ENCODE measurements around the gene MORN1. TPM values are rescaled to one million over a fixed set of nuclear protein-coding genes. Genes with fewer than 3 reads are reported as not detected.
A peak's percentile ranks its signal among the peaks of the same experiment; 100 is the strongest.

MORN1 gene
- total RNA-seq, 1 experiment from 2014 or later: 47.8 TPM

GRCh38 chr1:2392686-2393085, 1.3 kb upstream of the MORN1 start:
- Histone ChIP-seq H3K36me3 (ENCODE audit: low read depth) (peaks cover 13% of the 10 kb centered on the region; the same call in 1 of the 2 replicates), H3K27me3 (ENCODE audit: insufficient read depth, low read depth) (no peaks in the 10 kb centered on the region), H3K4me3 (peak overlapping the region; percentile 80), H3K4me1 (replicated peaks; ENCODE audit: insufficient read depth) (peaks cover 19% of the 10 kb centered on the region), H3K9me3 (ENCODE audit: insufficient read depth, low read depth) (no peaks in the 10 kb centered on the region), H4K20me1 (ENCODE audit: insufficient read depth) (peaks cover 29% of the 10 kb centered on the region), H3K4me2 (peak overlapping the region; percentile 89), H2AFZ (no peak overlapping the region), H3K79me2 (ENCODE audit: low read depth) (peaks cover 56% of the 10 kb centered on the region), H3K9me2 (ENCODE audit: insufficient read depth) (no peaks in the 10 kb centered on the region), H3F3A (ENCODE audit: insufficient read depth, low read depth) (peaks cover 6% of the 10 kb centered on the region; the same call in 1 of the 2 replicates), H3K27ac (no peak overlapping the region)
- intact Hi-C loops (cut with micrococcal nuclease; ENCODE audit: unreplicated experiment): loop anchor here (5.0 kb wide), 1 partner anchor 80 kb away; no protein-coding TSS in a partner anchor
- ChIA-PET POLR2A (ENCODE audit: unreplicated experiment) (interaction anchor here (0.6 kb wide), 2 partner anchors 57 to 194 kb away, joined by 4 read pairs; no protein-coding TSS in a partner anchor), CTCF (no interaction called here)
- DNase-seq: no peak
- BruUV-seq (replicated peaks): TSS peak; percentile 50
- TF ChIP-seq EZH2 (IDR thresholded peaks at IDR 0.05; ENCODE audit: low read depth): no peak
- no peak for TF ChIP-seq CTCF (conservative IDR thresholded peaks at IDR 0.05)

GRCh38 chr1:2391931-2392509, 666 bp upstream of the MORN1 start:
- H3K36me3 ChIP-seq (ENCODE audit: low read depth): peaks cover 12% of the 10 kb centered on the region; the same call in 1 of the 2 replicates
- peaks cover 19% of the 10 kb centered on the region for H3K4me1 ChIP-seq (replicated peaks; ENCODE audit: insufficient read depth)
- peak overlapping the region; percentile 80 for H3K4me3 ChIP-seq
- DNase-seq: no peak
- POLR2A ChIA-PET (ENCODE audit: unreplicated experiment): interaction anchor here (0.6 to 0.8 kb wide), 4 partner anchors 133 to 193 kb away, joined by 3 to 9 read pairs (median 4); no protein-coding TSS in a partner anchor
- CTCF ChIA-PET: interaction anchor here (0.6 to 1.0 kb wide), 5 partner anchors 187 to 217 kb away, joined by 3 to 7 read pairs (median 4); partner anchors contain the start of gene FAAP20
- no peak for TF ChIP-seq CTCF (conservative IDR thresholded peaks at IDR 0.05)
- TF ChIP-seq EZH2 (IDR thresholded peaks at IDR 0.05; ENCODE audit: low read depth): no peak
- peaks cover 56% of the 10 kb centered on the region for H3K79me2 ChIP-seq (ENCODE audit: low read depth)
- peak overlapping the region; percentile 89 for H3K4me2 ChIP-seq
- H3K27ac ChIP-seq: no peak overlapping the region
- intact Hi-C loops (cut with micrococcal nuclease; ENCODE audit: unreplicated experiment): loop anchor here (1.0 to 5.0 kb wide), 4 partner anchors 20 to 194 kb away; partner anchors contain the start of genes PEX10 and PRXL2B
- H3K9me2 ChIP-seq (ENCODE audit: insufficient read depth): no peaks in the 10 kb centered on the region
- no peak overlapping the region for H2AFZ ChIP-seq
- no peaks in the 10 kb centered on the region for H3K27me3 ChIP-seq (ENCODE audit: insufficient read depth, low read depth)
- peaks cover 29% of the 10 kb centered on the region for H4K20me1 ChIP-seq (ENCODE audit: insufficient read depth)
- H3F3A ChIP-seq (ENCODE audit: insufficient read depth, low read depth): peaks cover 6% of the 10 kb centered on the region; the same call in 1 of the 2 replicates
- BruUV-seq (replicated peaks): no TSS peak
- no peaks in the 10 kb centered on the region for H3K9me3 ChIP-seq (ENCODE audit: insufficient read depth, low read depth)

GRCh38 chr1:2389644-2390043, 1.7 kb downstream of the MORN1 start:
- CTCF ChIA-PET: no interaction called here
- H3K4me2 ChIP-seq: peak overlapping the region; percentile 78
- intact Hi-C loops (cut with micrococcal nuclease; ENCODE audit: unreplicated experiment): loop anchor here (5.0 kb wide), 1 partner anchor 77 kb away; no protein-coding TSS in a partner anchor
- POLR2A ChIA-PET (ENCODE audit: unreplicated experiment): no interaction called here
- H2AFZ ChIP-seq: no peak overlapping the region
- no peak for DNase-seq
- no peaks in the 10 kb centered on the region for H3K36me3 ChIP-seq (ENCODE audit: low read depth)
- peaks cover 19% of the 10 kb centered on the region for H3K4me1 ChIP-seq (replicated peaks; ENCODE audit: insufficient read depth)
- no peaks in the 10 kb centered on the region for H3K27me3 ChIP-seq (ENCODE audit: insufficient read depth, low read depth)
- H3K4me3 ChIP-seq: peak overlapping the region; percentile 80; the same call in 1 of the 2 replicates
- peaks cover 17% of the 10 kb centered on the region for H4K20me1 ChIP-seq (ENCODE audit: insufficient read depth)
- H3K9me3 ChIP-seq (ENCODE audit: insufficient read depth, low read depth): no peaks in the 10 kb centered on the region
- H3F3A ChIP-seq (ENCODE audit: insufficient read depth, low read depth): peaks cover 6% of the 10 kb centered on the region; the same call in 1 of the 2 replicates
- no peak overlapping the region for H3K27ac ChIP-seq
- peaks cover 45% of the 10 kb centered on the region for H3K79me2 ChIP-seq (ENCODE audit: low read depth)
- H3K9me2 ChIP-seq (ENCODE audit: insufficient read depth): no peaks in the 10 kb centered on the region
- BruUV-seq (replicated peaks): no TSS peak
- TF ChIP-seq EZH2 (IDR thresholded peaks at IDR 0.05; ENCODE audit: low read depth) (no peak), CTCF (conservative IDR thresholded peaks at IDR 0.05) (no peak)
